ENCODE measurements around the gene KLHL24. TPM values are rescaled to one million over a fixed set of nuclear protein-coding genes. Genes with fewer than 3 reads are reported as not detected.
"Not testable (repeated sequence)": the region's sequence is repeated elsewhere in the genome, so short reads cannot be mapped to it uniquely, and the experiment has no call there.

Gene KLHL24
- total RNA-seq, 1 donor = 56.0 TPM

DNA sequence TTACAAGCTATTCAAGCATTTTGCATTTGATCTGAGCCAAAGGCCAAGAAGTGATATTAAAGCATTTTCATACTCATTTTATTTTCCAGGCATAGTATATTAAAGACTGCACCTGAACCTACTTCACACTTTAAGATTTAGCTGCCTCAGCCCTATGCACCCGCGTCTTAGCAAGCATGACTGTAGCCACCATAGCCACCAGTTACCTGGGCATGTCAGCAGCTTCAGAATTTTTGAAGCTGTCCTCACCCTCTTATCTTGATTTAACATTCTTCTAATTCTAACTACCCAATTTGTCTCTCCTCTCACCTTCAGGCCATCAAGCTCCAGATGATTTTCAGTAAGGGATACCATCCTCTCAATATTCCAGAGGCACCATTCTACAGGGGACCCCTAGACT, 40.8 kb upstream of the KLHL24 start:
- H3K4me3 ChIP-seq (ENCODE audit: low read depth, low read length) = no peak overlapping the region
- TF ChIP-seq, protein P1, sequence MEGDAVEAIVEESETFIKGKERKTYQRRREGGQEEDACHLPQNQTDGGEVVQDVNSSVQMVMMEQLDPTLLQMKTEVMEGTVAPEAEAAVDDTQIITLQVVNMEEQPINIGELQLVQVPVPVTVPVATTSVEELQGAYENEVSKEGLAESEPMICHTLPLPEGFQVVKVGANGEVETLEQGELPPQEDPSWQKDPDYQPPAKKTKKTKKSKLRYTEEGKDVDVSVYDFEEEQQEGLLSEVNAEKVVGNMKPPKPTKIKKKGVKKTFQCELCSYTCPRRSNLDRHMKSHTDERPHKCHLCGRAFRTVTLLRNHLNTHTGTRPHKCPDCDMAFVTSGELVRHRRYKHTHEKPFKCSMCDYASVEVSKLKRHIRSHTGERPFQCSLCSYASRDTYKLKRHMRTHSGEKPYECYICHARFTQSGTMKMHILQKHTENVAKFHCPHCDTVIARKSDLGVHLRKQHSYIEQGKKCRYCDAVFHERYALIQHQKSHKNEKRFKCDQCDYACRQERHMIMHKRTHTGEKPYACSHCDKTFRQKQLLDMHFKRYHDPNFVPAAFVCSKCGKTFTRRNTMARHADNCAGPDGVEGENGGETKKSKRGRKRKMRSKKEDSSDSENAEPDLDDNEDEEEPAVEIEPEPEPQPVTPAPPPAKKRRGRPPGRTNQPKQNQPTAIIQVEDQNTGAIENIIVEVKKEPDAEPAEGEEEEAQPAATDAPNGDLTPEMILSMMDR (IDR thresholded peaks at IDR 0.05; ENCODE audit: insufficient read depth, low read length) = no peak
- no peak for DNase-seq (ENCODE audit: low read depth)

DNA sequence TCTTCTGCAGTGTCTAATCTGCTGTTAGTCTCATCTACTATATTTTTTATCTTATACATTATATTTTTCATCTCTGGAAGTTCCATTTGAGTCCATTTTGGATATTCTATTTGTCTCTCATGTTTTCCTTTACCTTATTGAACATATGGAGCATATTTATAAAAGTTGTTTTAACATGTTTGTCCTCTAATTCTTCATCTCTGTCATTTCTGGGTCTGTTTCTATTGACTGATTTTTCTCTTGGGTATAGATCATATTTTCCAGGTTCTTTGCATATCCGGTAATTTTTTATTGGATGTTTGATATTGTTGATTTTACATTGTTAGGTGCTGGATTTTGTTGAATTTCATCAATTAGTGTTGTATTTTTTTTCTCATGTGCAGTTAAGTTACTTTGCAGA, 37.5 kb upstream of the KLHL24 start:
- no peak for DNase-seq (ENCODE audit: low read depth)
- TF ChIP-seq, protein P1 (IDR thresholded peaks at IDR 0.05; ENCODE audit: insufficient read depth, low read length) = no peak
- H3K4me3 ChIP-seq (ENCODE audit: low read depth, low read length) = no peak overlapping the region

DNA sequence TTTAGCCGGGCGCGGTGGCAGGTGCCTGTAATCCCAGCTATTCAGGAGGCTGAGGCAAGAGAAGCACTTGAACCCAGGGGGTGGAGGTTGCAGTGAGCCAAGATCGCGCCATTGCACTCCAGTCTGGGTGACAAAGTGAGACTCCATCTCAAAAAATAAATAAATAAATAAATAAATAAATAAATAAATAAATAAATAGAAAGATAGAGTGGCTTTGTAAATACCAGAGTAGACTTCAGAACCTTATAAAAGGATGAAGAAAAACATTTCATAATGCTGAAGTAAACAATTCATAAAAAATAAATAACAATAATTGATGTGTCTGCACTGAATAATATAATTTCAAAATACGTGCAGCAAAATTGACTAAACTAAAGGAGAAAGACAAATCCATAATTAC, 24.1 kb upstream of the KLHL24 start:
- DNase-seq (ENCODE audit: low read depth); H3K4me3 ChIP-seq (ENCODE audit: low read depth, low read length): not testable (repeated sequence)

DNA sequence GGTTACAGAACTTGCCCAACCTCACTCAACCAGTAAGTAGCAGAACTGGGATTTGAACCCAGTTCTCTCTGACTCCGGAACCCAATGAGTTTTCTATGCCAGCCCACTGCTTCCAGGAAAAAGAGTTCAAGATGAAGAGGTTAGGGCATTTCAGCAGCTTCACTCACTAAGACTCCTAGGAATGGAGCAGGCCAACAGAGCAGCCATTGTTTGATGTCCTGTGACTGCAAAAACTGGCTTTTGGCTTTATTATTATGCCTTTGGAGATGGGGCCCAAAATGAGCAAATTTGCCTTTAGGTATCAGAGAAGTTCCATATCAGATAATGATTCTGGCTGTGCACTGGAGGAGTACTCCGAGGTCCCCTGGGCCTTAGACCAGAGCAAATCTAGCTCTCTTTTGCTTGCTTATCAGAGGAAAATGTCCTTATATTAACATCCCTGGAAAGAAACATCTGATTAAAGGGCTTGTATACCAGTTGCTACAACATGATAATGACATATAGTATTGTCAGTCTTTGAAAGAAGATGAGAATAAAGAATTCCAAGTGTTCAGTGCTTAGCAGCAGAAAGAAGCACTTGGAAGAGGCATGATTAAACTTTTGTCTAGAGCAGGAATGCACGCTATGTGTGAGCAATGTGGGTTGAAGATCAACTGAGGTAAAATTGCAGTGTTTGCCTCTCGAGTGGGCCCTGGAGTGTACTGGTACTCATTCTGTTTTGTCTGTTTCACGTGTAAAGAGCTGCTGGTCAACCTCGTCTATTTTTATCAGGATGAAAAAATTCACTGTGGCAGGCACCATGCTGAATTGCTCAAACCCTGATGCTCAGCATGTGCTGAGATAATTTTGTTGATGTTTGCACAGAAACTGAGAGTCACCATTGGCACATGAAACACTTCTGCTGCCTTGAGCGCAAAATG, 21.8 kb upstream of the KLHL24 start:
- no peak for DNase-seq (ENCODE audit: low read depth)

DNA sequence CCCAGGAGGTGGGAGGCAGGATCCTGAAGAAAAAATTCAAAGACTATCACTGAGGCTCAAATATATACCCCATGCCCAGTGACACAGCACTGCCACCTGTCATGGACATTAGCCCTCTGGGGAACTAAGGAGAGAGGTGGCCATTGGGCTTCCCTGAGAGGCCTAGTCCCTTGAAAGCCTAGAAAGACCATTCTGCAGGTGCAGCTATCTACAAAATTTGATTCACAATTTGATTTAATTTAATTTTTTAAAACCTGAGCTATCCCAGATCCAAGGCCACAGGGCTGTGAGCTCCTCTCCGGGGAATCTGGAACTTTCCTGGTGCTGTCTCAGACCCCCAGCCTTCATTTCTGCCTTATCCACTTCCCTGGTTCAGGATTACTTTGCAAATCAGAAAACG, 16.9 kb upstream of the KLHL24 start:
- TF ChIP-seq, protein P1 (IDR thresholded peaks at IDR 0.05; ENCODE audit: insufficient read depth, low read length) = no peak
- DNase-seq (ENCODE audit: low read depth) = no peak

More for the DNA sequence above, 21.8 kb upstream of the KLHL24 start:
- TF ChIP-seq, protein P1 (IDR thresholded peaks at IDR 0.05; ENCODE audit: insufficient read depth, low read length) = no peak
- H3K4me3 ChIP-seq (ENCODE audit: low read depth, low read length) = no peak overlapping the region

DNA sequence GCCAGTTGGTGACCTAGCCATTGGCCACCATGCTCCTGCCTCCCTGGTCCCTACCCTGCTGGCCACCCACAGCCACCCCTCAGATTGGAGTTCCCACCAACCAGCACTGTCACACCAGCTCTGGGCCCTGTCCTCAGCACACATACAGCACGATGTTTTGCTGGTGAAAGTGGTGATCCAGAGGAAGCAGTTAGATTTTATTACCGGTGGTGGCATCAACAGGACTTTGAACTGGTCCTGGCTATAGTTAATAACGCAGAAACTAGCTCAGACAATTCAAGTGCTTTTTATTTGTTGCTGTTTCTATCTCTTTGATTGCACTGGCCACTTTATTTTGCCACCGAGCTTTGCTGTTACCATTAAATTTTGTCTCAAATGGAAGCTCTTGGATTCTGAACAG, 16.4 kb upstream of the KLHL24 start:
- TF ChIP-seq, protein P1 (IDR thresholded peaks at IDR 0.05; ENCODE audit: insufficient read depth, low read length) = no peak
- DNase-seq (ENCODE audit: low read depth) = no peak
- H3K4me3 ChIP-seq (ENCODE audit: low read depth, low read length) = no peak overlapping the region

More for the DNA sequence above, 16.9 kb upstream of the KLHL24 start:
- no peak overlapping the region for H3K4me3 ChIP-seq (ENCODE audit: low read depth, low read length)

DNA sequence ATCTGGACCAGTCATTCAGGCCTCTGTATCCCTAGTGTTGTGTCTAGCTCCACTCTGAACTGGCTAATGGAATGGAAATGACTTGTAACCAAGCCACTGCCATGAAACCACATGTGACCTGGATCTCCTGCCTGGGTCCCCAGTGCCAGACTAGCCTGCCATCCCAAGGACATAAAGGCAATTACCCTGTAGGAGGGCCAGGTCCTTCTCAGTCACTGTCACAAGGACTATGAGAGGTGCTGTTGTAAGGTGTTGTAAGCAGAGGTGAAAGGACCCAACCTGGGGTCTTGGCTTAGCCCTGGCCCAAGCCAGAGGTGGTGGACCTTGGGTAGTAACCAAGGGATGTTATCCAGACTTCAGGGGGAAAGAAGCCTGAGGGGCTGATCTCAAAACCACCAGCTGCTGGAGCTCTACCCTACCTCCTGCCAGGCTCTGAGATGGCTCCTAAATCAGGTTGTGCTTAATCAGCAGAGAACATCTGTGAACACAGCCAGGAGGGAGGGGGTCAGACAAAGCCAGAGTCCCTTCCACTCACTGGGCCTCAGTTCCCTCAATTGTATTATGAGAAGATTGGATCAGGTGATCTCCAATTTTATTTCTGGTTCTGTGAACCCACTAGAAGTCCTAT, 15.7 kb upstream of the KLHL24 start:
- DNase-seq (ENCODE audit: low read depth) = no peak
- TF ChIP-seq, protein P1 (IDR thresholded peaks at IDR 0.05; ENCODE audit: insufficient read depth, low read length) = no peak
- H3K4me3 ChIP-seq (ENCODE audit: low read depth, low read length) = no peak overlapping the region

Data from fibroblast of the aortic adventitia (primary cell).